ENCODE results near the gene ADGRG6. TPM values are rescaled to one million over a fixed set of nuclear protein-coding genes. Genes with fewer than 3 reads are reported as not detected.

ADGRG6 gene
- total and polyA plus RNA-seq, 2 experiments from 2014 or later = 2.4 to 8.7 TPM

- H3K9me3 ChIP-seq (ENCODE audit: low read depth) = no peaks in the 10 kb centered on the region
- H3K4me1 ChIP-seq (ENCODE audit: low read depth) = peaks cover 6% of the 10 kb centered on the region
- H3K27ac ChIP-seq = no peak overlapping the region
- H3K27me3 ChIP-seq = no peaks in the 10 kb centered on the region
- H3K4me3 ChIP-seq = no peak overlapping the region
- no peak for DNase-seq (ENCODE audit: low read depth in 1 of 2, low spot score in 1 of 2)
- no peaks in the 10 kb centered on the region for H3K36me3 ChIP-seq
- no peak for TF ChIP-seq CTCF (IDR thresholded peaks at IDR 0.05; ENCODE audit: low read depth, low read length)
Observed at GRCh38 chr6:142332393-142333098, 30.7 kb downstream of the ADGRG6 start.

DNA sequence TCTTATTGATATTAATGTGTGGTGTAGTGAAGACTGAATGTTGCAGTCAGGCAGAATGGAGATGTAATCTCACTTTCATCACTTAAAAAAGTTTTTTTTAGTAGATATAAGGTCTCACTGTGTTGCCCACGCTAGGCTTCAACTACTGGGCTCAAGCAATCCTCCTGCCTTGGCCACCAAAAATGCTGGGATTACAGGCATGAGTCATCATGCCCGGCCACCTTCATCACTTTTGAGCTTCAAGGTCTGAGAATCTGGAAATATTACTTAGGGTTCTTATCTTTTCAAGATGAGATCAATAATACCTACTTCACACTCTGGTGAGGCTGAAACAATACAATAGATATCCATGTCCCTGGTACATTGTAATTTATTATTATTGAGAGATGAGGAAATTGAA, 31.6 kb downstream of the ADGRG6 start:
- H3K9me3 ChIP-seq (ENCODE audit: low read depth) = no peaks in the 10 kb centered on the region
- H3K4me1 ChIP-seq (ENCODE audit: low read depth) = peaks cover 6% of the 10 kb centered on the region
- H3K4me3 ChIP-seq = no peak overlapping the region
- H3K36me3 ChIP-seq = no peaks in the 10 kb centered on the region
- no peaks in the 10 kb centered on the region for H3K27me3 ChIP-seq
- no peak overlapping the region for H3K27ac ChIP-seq
- no peak for TF ChIP-seq CTCF (IDR thresholded peaks at IDR 0.05; ENCODE audit: low read depth, low read length)
- no peak for DNase-seq (ENCODE audit: low read depth in 1 of 2, low spot score in 1 of 2)

- no peak overlapping the region for H3K4me3 ChIP-seq
- no peak overlapping the region for H3K27ac ChIP-seq
- no peaks in the 10 kb centered on the region for H3K27me3 ChIP-seq
- H3K4me1 ChIP-seq (ENCODE audit: low read depth) = peaks cover 6% of the 10 kb centered on the region
- no peaks in the 10 kb centered on the region for H3K36me3 ChIP-seq
- TF ChIP-seq CTCF (IDR thresholded peaks at IDR 0.05; ENCODE audit: low read depth, low read length) = no peak
- H3K9me3 ChIP-seq (ENCODE audit: low read depth) = no peaks in the 10 kb centered on the region
- DNase-seq (ENCODE audit: low read depth in 1 of 2, low spot score in 1 of 2) = no peak
Observed at GRCh38 chr6:142334294-142334693, 32.5 kb downstream of the ADGRG6 start.

- no peak overlapping the region for H3K4me3 ChIP-seq
- DNase-seq (ENCODE audit: low read depth in 1 of 2, low spot score in 1 of 2) = no peak
- H3K4me1 ChIP-seq (ENCODE audit: low read depth) = peaks cover 6% of the 10 kb centered on the region
- no peaks in the 10 kb centered on the region for H3K9me3 ChIP-seq (ENCODE audit: low read depth)
- H3K36me3 ChIP-seq = no peaks in the 10 kb centered on the region
- no peak for TF ChIP-seq CTCF (IDR thresholded peaks at IDR 0.05; ENCODE audit: low read depth, low read length)
- no peaks in the 10 kb centered on the region for H3K27me3 ChIP-seq
- no peak overlapping the region for H3K27ac ChIP-seq
Observed at GRCh38 chr6:142335415-142335814, 33.6 kb downstream of the ADGRG6 start.

- Histone ChIP-seq H3K9me3 (ENCODE audit: low read depth) (no peaks in the 10 kb centered on the region), H3K27me3 (no peaks in the 10 kb centered on the region), H3K27ac (no peak overlapping the region), H3K4me3 (no peak overlapping the region), H3K4me1 (ENCODE audit: low read depth) (peaks cover under 1% of the 10 kb centered on the region), H3K36me3 (no peaks in the 10 kb centered on the region)
- no peak for DNase-seq (ENCODE audit: low read depth in 1 of 2, low spot score in 1 of 2)
- no peak for TF ChIP-seq CTCF (IDR thresholded peaks at IDR 0.05; ENCODE audit: low read depth, low read length)
Observed at GRCh38 chr6:142336183-142336582, 34.4 kb downstream of the ADGRG6 start.

Measured in cardiac muscle cell (in vitro differentiated cells and primary cell).